Measurements from ENCODE around the gene PRND. TPM values are rescaled to one million over a fixed set of nuclear protein-coding genes. Genes with fewer than 3 reads are reported as not detected.

PRND gene
- total and polyA plus RNA-seq, 2 of the 13 experiments (the other 11 are each of a cell fraction or from before 2014, with no cell fraction given): not detected

DNA sequence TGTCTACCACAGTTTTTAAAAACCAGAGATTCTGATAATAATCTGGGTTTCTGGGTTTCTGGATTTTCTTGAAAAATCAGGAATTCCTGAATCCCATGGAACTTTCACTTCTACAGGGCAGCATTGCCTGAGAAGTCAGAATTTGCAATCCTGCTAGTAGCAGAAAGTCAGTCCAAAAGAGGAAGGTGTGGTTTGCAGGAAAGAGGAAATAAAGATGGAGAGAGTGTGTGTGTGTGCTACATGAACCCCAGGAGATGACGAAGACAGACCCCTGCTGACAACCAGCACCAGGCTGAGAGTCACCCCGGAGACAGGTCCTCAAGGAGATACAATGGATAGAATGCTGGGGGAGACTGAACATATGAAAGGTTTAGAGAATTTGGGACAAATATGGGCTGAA is 44.9 kb downstream of the PRND start:
- intact Hi-C loops (cut with micrococcal nuclease; ENCODE audit: unreplicated experiment): no loop called here
- BruUV-seq (replicated peaks): no TSS peak
- CTCF ChIA-PET (ENCODE audit: low intra/inter-chr PET ratio, low total read pairs): no interaction called here

More for the DNA sequence above, 44.9 kb downstream of the PRND start:
- Histone ChIP-seq H3K36me3 (replicated peaks in 1 of 2; ENCODE audit: control insufficient read depth in 1 of 2, insufficient read depth in 2 of 2, low read length in 2 of 2) (no peaks in the 10 kb centered on the region), H3K27ac (ENCODE audit: extremely low read length, insufficient read depth, low read length) (no peak overlapping the region), H2AFZ (ENCODE audit: low read length) (no peak overlapping the region), H3K27me3 (ENCODE audit: control insufficient read depth in 1 of 2, insufficient read depth in 2 of 2, low read length in 2 of 2) (peaks cover 0 to 2% of the 10 kb centered on the region in 2 experiments; a peak in 1 of 5 replicates), H3K4me1 (ENCODE audit: insufficient read depth, low read length) (peaks cover 33% of the 10 kb centered on the region), H3K9ac (ENCODE audit: insufficient read depth, low read depth, low read length) (no peak overlapping the region), H3K4me2 (ENCODE audit: low read depth, low read length) (no peak overlapping the region), H3K79me2 (ENCODE audit: insufficient read depth, low read length) (no peaks in the 10 kb centered on the region), H3K9me3 (ENCODE audit: low read length) (peaks cover 10% of the 10 kb centered on the region), H4K20me1 (ENCODE audit: insufficient read depth, low read length) (no peaks in the 10 kb centered on the region), H3K4me3 (replicated peaks in 1 of 3; ENCODE audit: insufficient read depth in 1 of 3, low read depth in 2 of 3, low read length in 3 of 3) (no peak overlapping the region)
- ATAC-seq: no peak
- TF ChIP-seq ZNF547 (CRISPR knock-in tag; IDR thresholded peaks at IDR 0.05) (no peak), ARNT2 (CRISPR knock-in tag; IDR thresholded peaks at IDR 0.05; ENCODE audit: low read depth) (no peak), ETV5 (CRISPR knock-in tag; IDR thresholded peaks at IDR 0.05; ENCODE audit: borderline replicate concordance) (no peak), ZNF292 (CRISPR knock-in tag; IDR thresholded peaks at IDR 0.05; ENCODE audit: borderline replicate concordance, low read depth) (no peak), ZBTB38 (CRISPR knock-in tag; IDR thresholded peaks at IDR 0.05) (no peak), CBX5 (CRISPR knock-in tag; IDR thresholded peaks at IDR 0.05; ENCODE audit: borderline replicate concordance) (no peak)
- TF ChIP-seq, protein P1, sequence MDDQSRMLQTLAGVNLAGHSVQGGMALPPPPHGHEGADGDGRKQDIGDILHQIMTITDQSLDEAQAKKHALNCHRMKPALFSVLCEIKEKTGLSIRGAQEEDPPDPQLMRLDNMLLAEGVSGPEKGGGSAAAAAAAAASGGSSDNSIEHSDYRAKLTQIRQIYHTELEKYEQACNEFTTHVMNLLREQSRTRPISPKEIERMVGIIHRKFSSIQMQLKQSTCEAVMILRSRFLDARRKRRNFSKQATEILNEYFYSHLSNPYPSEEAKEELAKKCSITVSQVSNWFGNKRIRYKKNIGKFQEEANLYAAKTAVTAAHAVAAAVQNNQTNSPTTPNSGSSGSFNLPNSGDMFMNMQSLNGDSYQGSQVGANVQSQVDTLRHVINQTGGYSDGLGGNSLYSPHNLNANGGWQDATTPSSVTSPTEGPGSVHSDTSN (CRISPR knock-in tag; IDR thresholded peaks at IDR 0.05; ENCODE audit: borderline replicate concordance): no peak
- TF ChIP-seq, protein P2, sequence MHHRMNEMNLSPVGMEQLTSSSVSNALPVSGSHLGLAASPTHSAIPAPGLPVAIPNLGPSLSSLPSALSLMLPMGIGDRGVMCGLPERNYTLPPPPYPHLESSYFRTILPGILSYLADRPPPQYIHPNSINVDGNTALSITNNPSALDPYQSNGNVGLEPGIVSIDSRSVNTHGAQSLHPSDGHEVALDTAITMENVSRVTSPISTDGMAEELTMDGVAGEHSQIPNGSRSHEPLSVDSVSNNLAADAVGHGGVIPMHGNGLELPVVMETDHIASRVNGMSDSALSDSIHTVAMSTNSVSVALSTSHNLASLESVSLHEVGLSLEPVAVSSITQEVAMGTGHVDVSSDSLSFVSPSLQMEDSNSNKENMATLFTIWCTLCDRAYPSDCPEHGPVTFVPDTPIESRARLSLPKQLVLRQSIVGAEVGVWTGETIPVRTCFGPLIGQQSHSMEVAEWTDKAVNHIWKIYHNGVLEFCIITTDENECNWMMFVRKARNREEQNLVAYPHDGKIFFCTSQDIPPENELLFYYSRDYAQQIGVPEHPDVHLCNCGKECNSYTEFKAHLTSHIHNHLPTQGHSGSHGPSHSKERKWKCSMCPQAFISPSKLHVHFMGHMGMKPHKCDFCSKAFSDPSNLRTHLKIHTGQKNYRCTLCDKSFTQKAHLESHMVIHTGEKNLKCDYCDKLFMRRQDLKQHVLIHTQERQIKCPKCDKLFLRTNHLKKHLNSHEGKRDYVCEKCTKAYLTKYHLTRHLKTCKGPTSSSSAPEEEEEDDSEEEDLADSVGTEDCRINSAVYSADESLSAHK (CRISPR knock-in tag; IDR thresholded peaks at IDR 0.05; ENCODE audit: borderline replicate concordance): no peak
- TF ChIP-seq, protein P3, sequence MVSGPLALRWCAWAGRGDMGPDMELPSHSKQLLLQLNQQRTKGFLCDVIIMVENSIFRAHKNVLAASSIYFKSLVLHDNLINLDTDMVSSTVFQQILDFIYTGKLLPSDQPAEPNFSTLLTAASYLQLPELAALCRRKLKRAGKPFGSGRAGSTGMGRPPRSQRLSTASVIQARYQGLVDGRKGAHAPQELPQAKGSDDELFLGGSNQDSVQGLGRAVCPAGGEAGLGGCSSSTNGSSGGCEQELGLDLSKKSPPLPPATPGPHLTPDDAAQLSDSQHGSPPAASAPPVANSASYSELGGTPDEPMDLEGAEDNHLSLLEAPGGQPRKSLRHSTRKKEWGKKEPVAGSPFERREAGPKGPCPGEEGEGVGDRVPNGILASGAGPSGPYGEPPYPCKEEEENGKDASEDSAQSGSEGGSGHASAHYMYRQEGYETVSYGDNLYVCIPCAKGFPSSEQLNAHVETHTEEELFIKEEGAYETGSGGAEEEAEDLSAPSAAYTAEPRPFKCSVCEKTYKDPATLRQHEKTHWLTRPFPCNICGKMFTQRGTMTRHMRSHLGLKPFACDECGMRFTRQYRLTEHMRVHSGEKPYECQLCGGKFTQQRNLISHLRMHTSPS (CRISPR knock-in tag; IDR thresholded peaks at IDR 0.05; ENCODE audit: low read depth): no peak
- TF ChIP-seq, protein P4, sequence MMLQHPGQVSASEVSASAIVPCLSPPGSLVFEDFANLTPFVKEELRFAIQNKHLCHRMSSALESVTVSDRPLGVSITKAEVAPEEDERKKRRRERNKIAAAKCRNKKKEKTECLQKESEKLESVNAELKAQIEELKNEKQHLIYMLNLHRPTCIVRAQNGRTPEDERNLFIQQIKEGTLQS (CRISPR knock-in tag; IDR thresholded peaks at IDR 0.05): no peak
- TF ChIP-seq, protein P5, sequence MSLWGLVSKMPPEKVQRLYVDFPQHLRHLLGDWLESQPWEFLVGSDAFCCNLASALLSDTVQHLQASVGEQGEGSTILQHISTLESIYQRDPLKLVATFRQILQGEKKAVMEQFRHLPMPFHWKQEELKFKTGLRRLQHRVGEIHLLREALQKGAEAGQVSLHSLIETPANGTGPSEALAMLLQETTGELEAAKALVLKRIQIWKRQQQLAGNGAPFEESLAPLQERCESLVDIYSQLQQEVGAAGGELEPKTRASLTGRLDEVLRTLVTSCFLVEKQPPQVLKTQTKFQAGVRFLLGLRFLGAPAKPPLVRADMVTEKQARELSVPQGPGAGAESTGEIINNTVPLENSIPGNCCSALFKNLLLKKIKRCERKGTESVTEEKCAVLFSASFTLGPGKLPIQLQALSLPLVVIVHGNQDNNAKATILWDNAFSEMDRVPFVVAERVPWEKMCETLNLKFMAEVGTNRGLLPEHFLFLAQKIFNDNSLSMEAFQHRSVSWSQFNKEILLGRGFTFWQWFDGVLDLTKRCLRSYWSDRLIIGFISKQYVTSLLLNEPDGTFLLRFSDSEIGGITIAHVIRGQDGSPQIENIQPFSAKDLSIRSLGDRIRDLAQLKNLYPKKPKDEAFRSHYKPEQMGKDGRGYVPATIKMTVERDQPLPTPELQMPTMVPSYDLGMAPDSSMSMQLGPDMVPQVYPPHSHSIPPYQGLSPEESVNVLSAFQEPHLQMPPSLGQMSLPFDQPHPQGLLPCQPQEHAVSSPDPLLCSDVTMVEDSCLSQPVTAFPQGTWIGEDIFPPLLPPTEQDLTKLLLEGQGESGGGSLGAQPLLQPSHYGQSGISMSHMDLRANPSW (CRISPR knock-in tag; IDR thresholded peaks at IDR 0.05; ENCODE audit: borderline replicate concordance): no peak
- TF ChIP-seq, protein P6, sequence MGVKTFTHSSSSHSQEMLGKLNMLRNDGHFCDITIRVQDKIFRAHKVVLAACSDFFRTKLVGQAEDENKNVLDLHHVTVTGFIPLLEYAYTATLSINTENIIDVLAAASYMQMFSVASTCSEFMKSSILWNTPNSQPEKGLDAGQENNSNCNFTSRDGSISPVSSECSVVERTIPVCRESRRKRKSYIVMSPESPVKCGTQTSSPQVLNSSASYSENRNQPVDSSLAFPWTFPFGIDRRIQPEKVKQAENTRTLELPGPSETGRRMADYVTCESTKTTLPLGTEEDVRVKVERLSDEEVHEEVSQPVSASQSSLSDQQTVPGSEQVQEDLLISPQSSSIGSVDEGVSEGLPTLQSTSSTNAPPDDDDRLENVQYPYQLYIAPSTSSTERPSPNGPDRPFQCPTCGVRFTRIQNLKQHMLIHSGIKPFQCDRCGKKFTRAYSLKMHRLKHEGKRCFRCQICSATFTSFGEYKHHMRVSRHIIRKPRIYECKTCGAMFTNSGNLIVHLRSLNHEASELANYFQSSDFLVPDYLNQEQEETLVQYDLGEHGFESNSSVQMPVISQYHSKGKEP (CRISPR knock-in tag; IDR thresholded peaks at IDR 0.05): no peak
- TF ChIP-seq, protein P7, sequence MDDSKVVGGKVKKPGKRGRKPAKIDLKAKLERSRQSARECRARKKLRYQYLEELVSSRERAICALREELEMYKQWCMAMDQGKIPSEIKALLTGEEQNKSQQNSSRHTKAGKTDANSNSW (CRISPR knock-in tag; IDR thresholded peaks at IDR 0.05; ENCODE audit: borderline replicate concordance): no peak
- 40% methylated on average over 2 of the region's 2 CpGs for WGBS (ENCODE audit: low lambda C conversion rate)
- in situ Hi-C loops (cut with HindIII; ENCODE audit: extremely low pct_ligation_motif_present, low pct_unique_long_range_greater_than_20kb): no loop called here
- no peak for DNase-seq (ENCODE audit: low spot score)
- POLR2A ChIA-PET: no interaction called here
- FAIRE-seq: no peak

Data from HepG2 (cell line).